Hepatocyte (in vitro differentiated cells): ENCODE measurements around the gene SULT6B1. TPM values are rescaled to one million over a fixed set of nuclear protein-coding genes. Genes with fewer than 3 reads are reported as not detected.

Experiments
- DNase-seq: peaks from one replicate; pipeline ENCODE4 v3.0.0-alpha.2; 2016; ENCODE audit warnings: low spot score
- H2AFZ ChIP-seq: fragments of 200-600 bp; sonication (generic); 2 replicates; pipeline ENCODE4 v1.6.0; 2016; ENCODE audit warnings: antibody characterized with exemption, mild to moderate bottlenecking
- H3K27ac ChIP-seq: fragments of 200-600 bp; sonication (generic); 2 replicates; pipeline ENCODE4 v1.5.1; 2016; ENCODE audit warnings: mild to moderate bottlenecking
- H3K27me3 ChIP-seq: fragments of 200-600 bp; sonication (generic); 2 replicates; pipeline ENCODE4 v1.6.1; 2016
- H3K36me3 ChIP-seq: fragments of 200-600 bp; sonication (generic); replicated peaks from 2 replicates; pipeline ENCODE4 v1.5.1; 2016; ENCODE audit warnings: low read depth; ENCODE audit not compliant: insufficient read depth
- H3K4me1 ChIP-seq: fragments of 200-600 bp; sonication (generic); 2 replicates; pipeline ENCODE4 v1.5.1; 2016; ENCODE audit warnings: mild to moderate bottlenecking, moderate library complexity; ENCODE audit not compliant: insufficient read depth
- H3K4me2 ChIP-seq: fragments of 200-600 bp; sonication (generic); 2 replicates; pipeline ENCODE4 v1.6.0; 2016
- H3K4me3 ChIP-seq: fragments of 200-600 bp; sonication (generic); 2 replicates; pipeline ENCODE4 v1.5.1; 2016; ENCODE audit warnings: mild to moderate bottlenecking
- H3K79me2 ChIP-seq: fragments of 200-600 bp; sonication (generic); 2 replicates; pipeline ENCODE4 v1.6.0; 2017; ENCODE audit warnings: mild to moderate bottlenecking
- H3K9me2 ChIP-seq: fragments of 200-600 bp; sonication (generic); replicated peaks from 2 replicates; pipeline ENCODE4 v1.6.0; 2017; ENCODE audit warnings: mild to moderate bottlenecking; ENCODE audit not compliant: insufficient read depth
- H3K9me3 ChIP-seq: fragments of 200-600 bp; sonication (generic); 2 replicates; pipeline ENCODE4 v1.5.1; 2016; ENCODE audit warnings: low read depth, mild to moderate bottlenecking
- H4K20me1 ChIP-seq: fragments of 200-600 bp; sonication (generic); 2 replicates; pipeline ENCODE4 v1.6.0; 2016; ENCODE audit warnings: mild to moderate bottlenecking; ENCODE audit not compliant: insufficient read depth, poor library complexity, severe bottlenecking
- CTCF ChIP-seq: fragments of 200-600 bp; sonication (generic); IDR thresholded peaks from 2 replicates; pipeline ENCODE4 v1.5.1; 2016; ENCODE audit warnings: antibody characterized with exemption, mild to moderate bottlenecking; ENCODE audit not compliant: poor library complexity
- EZH2 ChIP-seq: fragments of 200-600 bp; sonication (generic); IDR thresholded peaks from 2 replicates; pipeline ENCODE4 v1.6.1; 2016; ENCODE audit warnings: antibody characterized with exemption, mild to moderate bottlenecking, borderline replicate concordance
- EZH2phosphoT487 ChIP-seq: fragments of 200-600 bp; sonication (generic); IDR thresholded peaks from one replicate; pipeline ENCODE4 v1.6.1; 2018; ENCODE audit warnings: antibody characterized with exemption, mild to moderate bottlenecking, low read depth, moderate library complexity; ENCODE audit not compliant: unreplicated experiment, severe bottlenecking
- WGBS: methylation state at CpG from one replicate; pipeline ENCODE4 v1.1.6; 2016; ENCODE audit warnings: low lambda C conversion rate; ENCODE audit errors: missing lambda C conversion rate; 5-methylcytosine and 5-hydroxymethylcytosine counted together
- polyA plus RNA-seq: library from polyadenylated mRNA; unstranded; fragments of >200 nt; fragmentation: Nextera tagmentation; extraction: Ambion mirVana; gene quantifications from 2 replicates; pipeline ENCODE4 v1.2.1, GENCODE V29; 2016
- total RNA-seq: library from RNA; depleted of rRNA; stranded (reverse); fragments of >200 nt; gene quantifications from 2 replicates; pipeline ENCODE4 v1.2.3, GENCODE V29; 2014

Gene SULT6B1
- total and polyA plus RNA-seq, 2 experiments from 2014 or later, result not detected

- TF ChIP-seq EZH2 (no peak), CTCF (no peak), EZH2phosphoT487 (no peak)
- Histone ChIP-seq H3K79me2 (no peaks in the 10 kb centered on the region), H3K27me3 (no peaks in the 10 kb centered on the region), H2AFZ (no peak overlapping the region), H4K20me1 (no peaks in the 10 kb centered on the region), H3K9me3 (no peaks in the 10 kb centered on the region), H3K27ac (no peak overlapping the region), H3K4me2 (no peak overlapping the region), H3K36me3 (no peaks in the 10 kb centered on the region), H3K4me1 (no peaks in the 10 kb centered on the region), H3K9me2 (no peaks in the 10 kb centered on the region), H3K4me3 (no peak overlapping the region)
- DNase-seq, result no peak
- WGBS, result 92% methylated on average over 1 of the region's 1 CpG
Observed at GRCh38 chr2:37164757-37165156, 23.7 kb downstream of the SULT6B1 start.

GRCh38 chr2:37156857-37157714 is 31.4 kb downstream of the SULT6B1 start, which contains the start of gene EIF2AK2:
TSS of gene EIF2AK2 (minus strand) at chr2:37156980. CDS start at chr2:37147806, 9,174 bp downstream.
- peaks cover 4% of the 10 kb centered on the region for H4K20me1 ChIP-seq
- H3K4me1 ChIP-seq, result no peaks in the 10 kb centered on the region
- 41% methylated on average over 10 of the region's 55 CpGs for WGBS
- peak within 1 kb of the TSS; percentile 50 for H3K4me3 ChIP-seq
- peaks cover 39% of the 10 kb centered on the region for H3K79me2 ChIP-seq
- TF ChIP-seq EZH2, result no peak
- no peak for TF ChIP-seq CTCF
- TF ChIP-seq EZH2phosphoT487, result no peak
- no peaks in the 10 kb centered on the region for H3K27me3 ChIP-seq
- peak; percentile 92 for DNase-seq
- peak within 1 kb of the TSS; percentile 82 for H2AFZ ChIP-seq
- H3K9me2 ChIP-seq, result no peaks in the 10 kb centered on the region
- peak within 1 kb of the TSS; percentile 88 for H3K4me2 ChIP-seq
- H3K36me3 ChIP-seq, result no peaks in the 10 kb centered on the region
- peak within 1 kb of the TSS; percentile 96 for H3K27ac ChIP-seq
- H3K9me3 ChIP-seq, result no peaks in the 10 kb centered on the region

- H3K79me2 ChIP-seq, result peaks cover 47% of the 10 kb centered on the region
- peak overlapping the region; percentile 82 for H2AFZ ChIP-seq
- H3K4me1 ChIP-seq, result no peaks in the 10 kb centered on the region
- H3K27ac ChIP-seq, result peak overlapping the region; percentile 96
- peak overlapping the region; percentile 50 for H3K4me3 ChIP-seq
- peak overlapping the region; percentile 88 for H3K4me2 ChIP-seq
- peaks cover 4% of the 10 kb centered on the region for H4K20me1 ChIP-seq
- no peaks in the 10 kb centered on the region for H3K9me2 ChIP-seq
- peak; percentile 83 for DNase-seq
- WGBS, result 4% methylated on average over 23 of the region's 27 CpGs
- no peaks in the 10 kb centered on the region for H3K36me3 ChIP-seq
- no peaks in the 10 kb centered on the region for H3K9me3 ChIP-seq
- no peaks in the 10 kb centered on the region for H3K27me3 ChIP-seq
- no peak for TF ChIP-seq EZH2phosphoT487
- no peak for TF ChIP-seq CTCF
- TF ChIP-seq EZH2, result no peak
Observed at GRCh38 chr2:37156071-37156856, 32.2 kb downstream of the SULT6B1 start.
